Measurements from ENCODE around the gene OR52E5.

The OR52E5 gene

GRCh38 chr11:5932671-5933070 lies 39.7 kb downstream of the OR52E5 start:
- no peaks in the 10 kb centered on the region for H3K36me3 ChIP-seq (ENCODE audit: control insufficient read depth, insufficient read depth, low read length)
- no peak overlapping the region for H3K9ac ChIP-seq (ENCODE audit: low read depth, low read length)
- no peak overlapping the region for H3K4me3 ChIP-seq (ENCODE audit: low read depth, low read length)
- peaks cover 28% of the 10 kb centered on the region for H3K9me3 ChIP-seq (ENCODE audit: control insufficient read depth, insufficient read depth, low read length)
- no peaks in the 10 kb centered on the region for H3K27me3 ChIP-seq (ENCODE audit: control insufficient read depth, insufficient read depth, low read length)
- no peak overlapping the region for H3K27ac ChIP-seq (ENCODE audit: low read depth, low read length)
- no peaks in the 10 kb centered on the region for H3K4me1 ChIP-seq (ENCODE audit: control insufficient read depth, insufficient read depth, low read length)

- Histone ChIP-seq H3K4me1 (ENCODE audit: control insufficient read depth, insufficient read depth, low read length) (no peaks in the 10 kb centered on the region), H3K9me3 (ENCODE audit: control insufficient read depth, insufficient read depth, low read length) (peaks cover 29% of the 10 kb centered on the region), H3K9ac (ENCODE audit: low read depth, low read length) (no peak overlapping the region), H3K4me3 (ENCODE audit: low read depth, low read length) (no peak overlapping the region), H3K27ac (ENCODE audit: low read depth, low read length) (no peak overlapping the region), H3K27me3 (ENCODE audit: control insufficient read depth, insufficient read depth, low read length) (no peaks in the 10 kb centered on the region), H3K36me3 (ENCODE audit: control insufficient read depth, insufficient read depth, low read length) (no peaks in the 10 kb centered on the region)
Observed at GRCh38 chr11:5933116-5933515, 40.1 kb downstream of the OR52E5 start.

- H3K27ac ChIP-seq (ENCODE audit: low read depth, low read length), result no peak overlapping the region
- H3K27me3 ChIP-seq (ENCODE audit: control insufficient read depth, insufficient read depth, low read length), result no peaks in the 10 kb centered on the region
- no peak overlapping the region for H3K4me3 ChIP-seq (ENCODE audit: low read depth, low read length)
- H3K9ac ChIP-seq (ENCODE audit: low read depth, low read length), result no peak overlapping the region
- peaks cover 18% of the 10 kb centered on the region for H3K9me3 ChIP-seq (ENCODE audit: control insufficient read depth, insufficient read depth, low read length)
- H3K36me3 ChIP-seq (ENCODE audit: control insufficient read depth, insufficient read depth, low read length), result no peaks in the 10 kb centered on the region
- no peaks in the 10 kb centered on the region for H3K4me1 ChIP-seq (ENCODE audit: control insufficient read depth, insufficient read depth, low read length)
Observed at GRCh38 chr11:5937868-5938602, 45.0 kb downstream of the OR52E5 start.

- no peaks in the 10 kb centered on the region for H3K27me3 ChIP-seq (ENCODE audit: control insufficient read depth, insufficient read depth, low read length)
- H3K4me3 ChIP-seq (ENCODE audit: low read depth, low read length), result no peak overlapping the region
- H3K27ac ChIP-seq (ENCODE audit: low read depth, low read length), result no peak overlapping the region
- H3K9me3 ChIP-seq (ENCODE audit: control insufficient read depth, insufficient read depth, low read length), result peaks cover 15% of the 10 kb centered on the region
- no peak overlapping the region for H3K9ac ChIP-seq (ENCODE audit: low read depth, low read length)
- H3K36me3 ChIP-seq (ENCODE audit: control insufficient read depth, insufficient read depth, low read length), result no peaks in the 10 kb centered on the region
- no peaks in the 10 kb centered on the region for H3K4me1 ChIP-seq (ENCODE audit: control insufficient read depth, insufficient read depth, low read length)
Observed at GRCh38 chr11:5938603-5938965, 45.6 kb downstream of the OR52E5 start.

- H3K4me1 ChIP-seq (ENCODE audit: control insufficient read depth, insufficient read depth, low read length), result no peaks in the 10 kb centered on the region
- H3K9ac ChIP-seq (ENCODE audit: low read depth, low read length), result no peak overlapping the region
- H3K27me3 ChIP-seq (ENCODE audit: control insufficient read depth, insufficient read depth, low read length), result no peaks in the 10 kb centered on the region
- no peak overlapping the region for H3K4me3 ChIP-seq (ENCODE audit: low read depth, low read length)
- no peak overlapping the region for H3K27ac ChIP-seq (ENCODE audit: low read depth, low read length)
- H3K9me3 ChIP-seq (ENCODE audit: control insufficient read depth, insufficient read depth, low read length), result peaks cover 15% of the 10 kb centered on the region
- H3K36me3 ChIP-seq (ENCODE audit: control insufficient read depth, insufficient read depth, low read length), result no peaks in the 10 kb centered on the region
Observed at GRCh38 chr11:5940748-5941147, 47.7 kb downstream of the OR52E5 start.

- H3K27me3 ChIP-seq (ENCODE audit: control insufficient read depth, insufficient read depth, low read length), result no peaks in the 10 kb centered on the region
- H3K9me3 ChIP-seq (ENCODE audit: control insufficient read depth, insufficient read depth, low read length), result peaks cover 10% of the 10 kb centered on the region
- H3K27ac ChIP-seq (ENCODE audit: low read depth, low read length), result no peak within 1 kb of the TSS
- H3K9ac ChIP-seq (ENCODE audit: low read depth, low read length), result no peak within 1 kb of the TSS
- H3K36me3 ChIP-seq (ENCODE audit: control insufficient read depth, insufficient read depth, low read length), result no peaks in the 10 kb centered on the region
- no peak within 1 kb of the TSS for H3K4me3 ChIP-seq (ENCODE audit: low read depth, low read length)
- no peaks in the 10 kb centered on the region for H3K4me1 ChIP-seq (ENCODE audit: control insufficient read depth, insufficient read depth, low read length)
Observed at GRCh38 chr11:5941951-5942350, 48.9 kb downstream of the OR52E5 start, which contains the start of gene OR56A3. OR56A3 (plus strand) TSS chr11:5942251; CDS start chr11:5947347, 5,096 bp downstream.

All from HUES48 (cell line).